ENCODE data around the gene MAP7D2. TPM values are rescaled to one million over a fixed set of nuclear protein-coding genes. Genes with fewer than 3 reads are reported as not detected.
A peak's percentile ranks its signal among the peaks of the same experiment; 100 is the strongest.

Gene MAP7D2
- total RNA-seq, 1 donor: 0.36 TPM

DNA sequence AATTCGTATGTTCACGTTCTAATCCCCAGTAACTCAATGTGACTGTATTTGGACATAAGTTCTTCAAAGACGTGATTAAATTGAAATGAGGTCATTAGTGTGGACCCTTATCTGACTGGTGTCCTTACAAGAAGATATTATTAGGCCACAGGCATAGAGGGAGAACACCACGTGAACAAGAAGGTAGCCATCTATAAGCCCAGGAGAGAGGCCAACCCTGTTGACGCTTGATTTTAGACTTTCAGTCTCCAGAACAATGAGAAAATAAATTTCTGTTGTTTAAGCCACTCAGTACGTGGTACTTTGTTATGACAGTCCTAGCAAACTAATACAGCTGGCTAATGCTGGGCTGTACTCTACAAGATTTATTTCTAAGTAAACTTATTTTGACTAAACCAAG lies 26.4 kb upstream of the MAP7D2 start:
- peaks cover 33% of the 10 kb centered on the region for H3K79me2 ChIP-seq (ENCODE audit: insufficient read depth, low read length)
- H4K20me1 ChIP-seq (ENCODE audit: insufficient read depth, low read length): peaks cover 18% of the 10 kb centered on the region
- H3K27ac ChIP-seq (ENCODE audit: low read depth, low read length): no peak overlapping the region
- peaks cover 6% of the 10 kb centered on the region for H3K36me3 ChIP-seq (ENCODE audit: insufficient read depth, low read length)
- H3K4me3 ChIP-seq (ENCODE audit: insufficient read depth, low read length): no peak overlapping the region
- no peak overlapping the region for H2AFZ ChIP-seq (ENCODE audit: low read length)
- TF ChIP-seq CTCF (IDR thresholded peaks at IDR 0.05; ENCODE audit: extremely low read depth, low read depth, low read length): no peak
- no peaks in the 10 kb centered on the region for H3K9me3 ChIP-seq (ENCODE audit: low read depth, low read length)
- no peak overlapping the region for H3K4me2 ChIP-seq (ENCODE audit: insufficient read depth, low read length)
- no peaks in the 10 kb centered on the region for H3K27me3 ChIP-seq (ENCODE audit: insufficient read depth, low read length)
- DNase-seq (ENCODE audit: insufficient read length, low spot score, missing footprints): no peak
- peaks cover 14% of the 10 kb centered on the region for H3K4me1 ChIP-seq (ENCODE audit: insufficient read depth, low read length)

GRCh38 chrX:20141281-20142220 lies 24.8 kb upstream of the MAP7D2 start, which contains the start of gene EIF1AX:
EIF1AX (minus strand) TSS chrX:20141838; CDS start chrX:20141640, 198 bp downstream.
- Histone ChIP-seq H3K27ac (ENCODE audit: low read depth, low read length) (peak within 1 kb of the TSS; percentile 86), H3K36me3 (ENCODE audit: insufficient read depth, low read length) (peaks cover 16% of the 10 kb centered on the region), H3K27me3 (ENCODE audit: insufficient read depth, low read length) (no peaks in the 10 kb centered on the region), H3K9me3 (ENCODE audit: low read depth, low read length) (no peaks in the 10 kb centered on the region), H3K79me2 (ENCODE audit: insufficient read depth, low read length) (peaks cover 43% of the 10 kb centered on the region), H3K4me3 (ENCODE audit: insufficient read depth, low read length) (peak within 1 kb of the TSS; percentile 93), H3K4me2 (ENCODE audit: insufficient read depth, low read length) (peak within 1 kb of the TSS; percentile 87), H2AFZ (ENCODE audit: low read length) (peak within 1 kb of the TSS; percentile 86), H3K4me1 (ENCODE audit: insufficient read depth, low read length) (peaks cover 14% of the 10 kb centered on the region), H4K20me1 (ENCODE audit: insufficient read depth, low read length) (peaks cover 23% of the 10 kb centered on the region)
- DNase-seq (ENCODE audit: insufficient read length, low spot score, missing footprints): peak; percentile 91
- no peak for TF ChIP-seq CTCF (IDR thresholded peaks at IDR 0.05; ENCODE audit: extremely low read depth, low read depth, low read length)

DNA sequence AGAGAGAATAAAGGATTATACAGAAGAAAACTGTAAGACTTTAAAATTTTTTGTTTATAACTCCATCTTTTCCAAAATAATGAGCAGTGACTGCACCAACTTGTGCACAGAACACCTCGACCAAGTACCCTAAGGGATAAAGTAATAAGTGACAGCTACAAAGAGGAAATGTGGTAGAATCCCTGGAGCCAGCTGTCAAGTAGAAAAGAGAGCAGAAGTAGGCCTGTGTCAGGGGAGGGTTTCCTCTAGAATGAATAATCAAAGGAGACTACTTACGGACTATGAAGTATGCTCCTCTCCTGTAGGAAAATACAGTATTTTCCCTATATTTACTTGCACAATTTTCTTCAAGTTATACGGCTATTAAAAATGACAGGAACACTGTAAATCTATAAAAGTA lies 23.7 kb upstream of the MAP7D2 start:
- DNase-seq (ENCODE audit: insufficient read length, low spot score, missing footprints): peak; percentile 36
- Histone ChIP-seq H3K4me3 (ENCODE audit: insufficient read depth, low read length) (peak overlapping the region; percentile 93), H3K79me2 (ENCODE audit: insufficient read depth, low read length) (peaks cover 52% of the 10 kb centered on the region), H3K27ac (ENCODE audit: low read depth, low read length) (peak overlapping the region; percentile 86), H4K20me1 (ENCODE audit: insufficient read depth, low read length) (peaks cover 31% of the 10 kb centered on the region), H3K9me3 (ENCODE audit: low read depth, low read length) (no peaks in the 10 kb centered on the region), H3K36me3 (ENCODE audit: insufficient read depth, low read length) (peaks cover 28% of the 10 kb centered on the region), H2AFZ (ENCODE audit: low read length) (no peak overlapping the region), H3K27me3 (ENCODE audit: insufficient read depth, low read length) (no peaks in the 10 kb centered on the region), H3K4me2 (ENCODE audit: insufficient read depth, low read length) (peak overlapping the region; percentile 87), H3K4me1 (ENCODE audit: insufficient read depth, low read length) (peaks cover 14% of the 10 kb centered on the region)
- no peak for TF ChIP-seq CTCF (IDR thresholded peaks at IDR 0.05; ENCODE audit: extremely low read depth, low read depth, low read length)

GRCh38 chrX:20139966-20140365 lies 23.3 kb upstream of the MAP7D2 start:
- H3K4me1 ChIP-seq (ENCODE audit: insufficient read depth, low read length): peaks cover 14% of the 10 kb centered on the region
- peak overlapping the region; percentile 93 for H3K4me3 ChIP-seq (ENCODE audit: insufficient read depth, low read length)
- peaks cover 32% of the 10 kb centered on the region for H3K36me3 ChIP-seq (ENCODE audit: insufficient read depth, low read length)
- peak overlapping the region; percentile 86 for H3K27ac ChIP-seq (ENCODE audit: low read depth, low read length)
- no peak overlapping the region for H2AFZ ChIP-seq (ENCODE audit: low read length)
- peak overlapping the region; percentile 87 for H3K4me2 ChIP-seq (ENCODE audit: insufficient read depth, low read length)
- H3K27me3 ChIP-seq (ENCODE audit: insufficient read depth, low read length): no peaks in the 10 kb centered on the region
- no peaks in the 10 kb centered on the region for H3K9me3 ChIP-seq (ENCODE audit: low read depth, low read length)
- DNase-seq (ENCODE audit: insufficient read length, low spot score, missing footprints): peak; percentile 11
- no peak for TF ChIP-seq CTCF (IDR thresholded peaks at IDR 0.05; ENCODE audit: extremely low read depth, low read depth, low read length)
- H4K20me1 ChIP-seq (ENCODE audit: insufficient read depth, low read length): peaks cover 31% of the 10 kb centered on the region
- peaks cover 52% of the 10 kb centered on the region for H3K79me2 ChIP-seq (ENCODE audit: insufficient read depth, low read length)

Data from osteoblast (primary cell).